Right cardiac atrium (tissue), 5 donors: ENCODE measurements around the gene MEIOSIN. TPM values are rescaled to one million over a fixed set of nuclear protein-coding genes. Genes with fewer than 3 reads are reported as not detected.

Experiments
- polyA plus RNA-seq: library from polyadenylated mRNA; stranded (reverse); fragments of 200-250 nt; gene quantifications from one replicate; pipeline ENCODE4 v1.2.3, GENCODE V29; 2013
- total RNA-seq, 4 donors: library from RNA; stranded (reverse); fragmentation: NEBNext Ultra II Directional; extraction: Animal tissue kit (Norgen Biotek cat#: 25700); gene quantifications; one replicate each; pipeline ENCODE4 v1.2.1, GENCODE V29; 2021
- donor health status: healthy with polysubstance abuse.
- donor health status: DM: no; HTN: yes; CAD: no.
- donor health status: DM: no; HTN: no; CAD: no.
- donor health status: DM: no; HTN: yes; CAD: no; lungs with severe emphysema.
- donor health status: DM: yes; HTN: yes; CAD: no.

Gene MEIOSIN
- total and polyA plus RNA-seq, 5 donors, result 0.15 to 0.76 (median 0.34) TPM

Other genes with a start within 250 kb of the MEIOSIN start
- gene RTN2, start 236.4 kb upstream of the MEIOSIN start, total RNA-seq, result 10 to 100 TPM; 18.7 to 26.4 (median 20.4) TPM
- 20.2 TPM for gene RTN2, start 236.4 kb upstream of the MEIOSIN start, polyA plus RNA-seq
- under 1 TPM in 2 of 4 donors, not detected in 2; 0.24 to 0.96 TPM for gene PPM1N, start 235.0 kb upstream of the MEIOSIN start, total RNA-seq
- 0.91 TPM for gene PPM1N, start 235.0 kb upstream of the MEIOSIN start, polyA plus RNA-seq
- gene VASP, start 226.0 kb upstream of the MEIOSIN start, total RNA-seq, result 10 to 100 TPM; 44.1 to 85.4 (median 47.4) TPM
- gene VASP, start 226.0 kb upstream of the MEIOSIN start, polyA plus RNA-seq, result 42.2 TPM
- gene OPA3, start 148.6 kb upstream of the MEIOSIN start, total RNA-seq, result 10 to 100 TPM; 20.7 to 27.6 (median 24.1) TPM
- 17.5 TPM for gene OPA3, start 148.6 kb upstream of the MEIOSIN start, polyA plus RNA-seq
- gene GPR4, start 131.2 kb upstream of the MEIOSIN start, total RNA-seq, result 10 to 100 TPM in 1 of 4 donors, 1 to 10 TPM in 3; 3.7 to 11.3 (median 4.7) TPM
- gene GPR4, start 131.2 kb upstream of the MEIOSIN start, polyA plus RNA-seq, result 7.7 TPM
- 10 to 100 TPM; 25.2 to 37.9 (median 33.7) TPM for gene EML2, start 94.0 kb upstream of the MEIOSIN start, total RNA-seq
- 19.0 TPM for gene EML2, start 94.0 kb upstream of the MEIOSIN start, polyA plus RNA-seq
- gene GIPR, start 65.2 kb upstream of the MEIOSIN start, total RNA-seq, result 10 to 100 TPM in 3 of 4 donors, 1 to 10 TPM in 1; 8.5 to 16.7 (median 12.5) TPM
- gene GIPR, start 65.2 kb upstream of the MEIOSIN start, polyA plus RNA-seq, result 8.7 TPM
- 100 to 1,000 TPM; 246 to 297 (median 285) TPM for gene SNRPD2, start 41.5 kb upstream of the MEIOSIN start, total RNA-seq
- 281 TPM for gene SNRPD2, start 41.5 kb upstream of the MEIOSIN start, polyA plus RNA-seq
- gene QPCTL, start 40.8 kb upstream of the MEIOSIN start, total RNA-seq, result 1 to 10 TPM; 2.5 to 3.3 (median 3.1) TPM
- 2.7 TPM for gene QPCTL, start 40.8 kb upstream of the MEIOSIN start, polyA plus RNA-seq
- 10 to 100 TPM; 11.4 to 13.2 (median 12.6) TPM for gene FBXO46, start 2.5 kb upstream of the MEIOSIN start, total RNA-seq
- gene FBXO46, start 2.5 kb upstream of the MEIOSIN start, polyA plus RNA-seq, result 9.4 TPM
- gene SIX5, start 35.8 kb downstream of the MEIOSIN start, total RNA-seq, result 10 to 100 TPM; 15.8 to 33.2 (median 24.1) TPM
- gene SIX5, start 35.8 kb downstream of the MEIOSIN start, polyA plus RNA-seq, result 19.4 TPM
- gene DMPK, start 49.1 kb downstream of the MEIOSIN start, total RNA-seq, result 100 to 1,000 TPM; 220 to 304 (median 288) TPM
- gene DMPK, start 49.1 kb downstream of the MEIOSIN start, polyA plus RNA-seq, result 395 TPM
- gene DMWD, start 59.4 kb downstream of the MEIOSIN start, total RNA-seq, result 10 to 100 TPM; 72.2 to 87.1 (median 76.6) TPM
- 50.2 TPM for gene DMWD, start 59.4 kb downstream of the MEIOSIN start, polyA plus RNA-seq
- gene RSPH6A, start 81.9 kb downstream of the MEIOSIN start, total RNA-seq, result under 1 TPM in 1 of 4 donors, not detected in 3; 0.14 TPM
- not detected for gene RSPH6A, start 81.9 kb downstream of the MEIOSIN start, polyA plus RNA-seq
- gene SYMPK, start 129.7 kb downstream of the MEIOSIN start, total RNA-seq, result 10 to 100 TPM; 33.1 to 40.4 (median 34.4) TPM
- 23.5 TPM for gene SYMPK, start 129.7 kb downstream of the MEIOSIN start, polyA plus RNA-seq
- not detected for gene FOXA3, start 130.9 kb downstream of the MEIOSIN start, total RNA-seq
- gene FOXA3, start 130.9 kb downstream of the MEIOSIN start, polyA plus RNA-seq, result not detected
- gene IRF2BP1, start 152.7 kb downstream of the MEIOSIN start, total RNA-seq, result 10 to 100 TPM; 21.5 to 23.4 (median 22.5) TPM
- 17.5 TPM for gene IRF2BP1, start 152.7 kb downstream of the MEIOSIN start, polyA plus RNA-seq
- gene MYPOP, start 169.2 kb downstream of the MEIOSIN start, total RNA-seq, result 10 to 100 TPM in 3 of 4 donors, 1 to 10 TPM in 1; 9.1 to 15.4 (median 12.9) TPM
- 9.3 TPM for gene MYPOP, start 169.2 kb downstream of the MEIOSIN start, polyA plus RNA-seq
- not detected for gene NANOS2, start 181.3 kb downstream of the MEIOSIN start, total RNA-seq
- not detected for gene NANOS2, start 181.3 kb downstream of the MEIOSIN start, polyA plus RNA-seq
- gene NOVA2, start 240.4 kb downstream of the MEIOSIN start, total RNA-seq, result 1 to 10 TPM; 3.8 to 5.4 (median 3.9) TPM
- gene NOVA2, start 240.4 kb downstream of the MEIOSIN start, polyA plus RNA-seq, result 3.3 TPM